H4 (cell line): ENCODE data around the gene DDAH2. TPM values are rescaled to one million over a fixed set of nuclear protein-coding genes. Genes with fewer than 3 reads are reported as not detected.

Experiments
- DNase-seq: peaks from one replicate; pipeline ENCODE4 v3.0.0-alpha.2; 2015; ENCODE audit warnings: low spot score
- total RNA-seq: library from RNA; depleted of rRNA; stranded (reverse); fragments of >200 nt; shearing (Covaris generic); gene quantifications from 2 replicates; pipeline ENCODE4 v1.2.3, GENCODE V29; 2014; rRNA removed

Gene DDAH2, protein sequence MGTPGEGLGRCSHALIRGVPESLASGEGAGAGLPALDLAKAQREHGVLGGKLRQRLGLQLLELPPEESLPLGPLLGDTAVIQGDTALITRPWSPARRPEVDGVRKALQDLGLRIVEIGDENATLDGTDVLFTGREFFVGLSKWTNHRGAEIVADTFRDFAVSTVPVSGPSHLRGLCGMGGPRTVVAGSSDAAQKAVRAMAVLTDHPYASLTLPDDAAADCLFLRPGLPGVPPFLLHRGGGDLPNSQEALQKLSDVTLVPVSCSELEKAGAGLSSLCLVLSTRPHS
- total RNA-seq = 75.2 and 101 TPM in 2 replicates

- DNase-seq = no peak
Observed at GRCh38 chr6:31728767-31729514, at the start of gene DDAH2. TSS of gene DDAH2 (minus strand) at chr6:31729299. CDS start at chr6:31729161, 138 bp downstream.

DNA sequence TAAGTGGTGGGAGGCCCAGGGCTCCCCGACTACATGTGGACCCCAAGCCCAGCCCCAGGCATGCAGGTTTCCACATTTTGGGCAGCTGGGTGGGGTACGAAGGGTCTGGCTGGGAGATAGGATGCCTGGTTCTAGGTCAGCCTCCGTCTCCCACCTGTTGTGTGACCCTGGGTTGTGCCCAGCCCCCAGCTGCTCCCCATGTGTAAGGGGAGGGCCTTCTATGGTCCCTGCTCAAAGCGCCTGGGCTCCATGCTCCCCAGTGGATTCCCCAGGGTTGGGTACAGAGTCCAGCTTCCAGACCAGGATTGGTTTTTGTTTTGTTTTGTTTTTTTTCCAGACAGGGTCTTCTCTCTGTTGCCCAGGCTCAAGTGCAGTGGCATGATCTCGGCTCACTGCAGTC, 49.1 kb upstream of the DDAH2 start:
- DNase-seq = no peak

DNA sequence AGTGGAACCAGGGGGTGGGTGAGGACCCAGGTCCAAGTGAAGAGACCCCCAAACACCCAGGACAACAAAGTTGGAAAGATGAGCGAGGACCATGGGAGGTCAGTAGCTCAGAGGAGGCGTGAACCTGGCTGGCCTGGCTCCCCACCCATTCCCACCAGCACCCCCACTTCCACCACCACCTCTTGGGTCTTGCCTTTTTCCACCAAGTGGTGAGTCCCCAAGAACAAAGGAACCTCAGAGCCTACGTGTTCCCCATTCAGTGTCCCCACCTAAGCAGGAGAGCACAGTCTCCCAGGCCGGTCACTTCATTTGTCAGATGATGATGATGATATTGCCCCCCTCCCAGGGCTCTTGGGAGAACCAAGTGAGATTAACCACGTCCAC, 48.6 kb upstream of the DDAH2 start:
- DNase-seq = no peak

GRCh38 chr6:31776989-31777666, 48.0 kb upstream of the DDAH2 start, which contains the start of gene VWA7:
TSS of gene VWA7 (minus strand) at chr6:31777328. CDS start at chr6:31776779, 549 bp downstream.
- DNase-seq = peak; percentile 90

GRCh38 chr6:31776485-31776988, 47.4 kb upstream of the DDAH2 start:
- no peak for DNase-seq

GRCh38 chr6:31775633-31776484, 46.8 kb upstream of the DDAH2 start:
- DNase-seq = no peak

DNA sequence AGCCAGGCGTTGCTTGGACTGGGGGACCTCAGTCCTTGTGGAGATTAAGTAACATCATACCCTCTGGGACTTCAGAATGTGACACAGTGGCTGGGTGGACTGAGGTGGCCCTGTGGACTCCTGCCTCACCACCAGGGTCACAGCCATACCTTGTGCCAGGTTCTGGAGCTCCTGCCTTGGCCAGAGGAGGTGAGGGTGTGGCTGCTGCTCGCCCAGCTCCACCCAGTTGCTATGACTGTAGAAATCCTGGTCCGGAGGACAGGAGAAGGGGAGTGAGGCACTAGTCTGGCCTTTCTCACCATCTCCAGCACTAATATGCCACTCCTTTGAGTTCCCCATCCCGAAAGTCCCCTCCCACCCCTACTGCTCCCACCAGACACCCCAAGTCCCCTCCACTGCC, 46.1 kb upstream of the DDAH2 start:
- no peak for DNase-seq

DNA sequence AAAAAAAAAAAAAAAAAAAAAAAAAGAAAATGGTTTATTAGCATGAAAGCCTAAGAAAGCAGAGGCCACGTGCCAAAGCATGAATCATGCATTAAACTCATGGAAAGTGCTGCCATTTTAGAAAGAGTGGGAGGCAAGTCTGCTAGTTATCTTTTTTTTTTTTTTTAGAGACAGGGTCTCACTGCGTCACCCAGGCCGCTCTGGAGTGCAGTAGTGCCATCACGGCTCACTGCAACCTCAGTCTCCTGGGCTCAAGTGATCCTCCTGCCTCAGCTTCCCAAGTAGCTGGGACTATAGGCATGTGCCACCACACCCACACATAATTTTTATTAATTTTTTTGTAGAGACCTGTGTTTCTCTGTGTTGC, 42.9 kb upstream of the DDAH2 start:
- DNase-seq = no peak

GRCh38 chr6:31770860-31771259, 41.8 kb upstream of the DDAH2 start:
- DNase-seq = no peak

- no peak for DNase-seq
Observed at GRCh38 chr6:31769684-31770371, 40.7 kb upstream of the DDAH2 start.

- DNase-seq = no peak
Observed at GRCh38 chr6:31768363-31769257, 39.5 kb upstream of the DDAH2 start.

- DNase-seq = no peak
Observed at GRCh38 chr6:31767096-31767645, 38.1 kb upstream of the DDAH2 start.

DNA sequence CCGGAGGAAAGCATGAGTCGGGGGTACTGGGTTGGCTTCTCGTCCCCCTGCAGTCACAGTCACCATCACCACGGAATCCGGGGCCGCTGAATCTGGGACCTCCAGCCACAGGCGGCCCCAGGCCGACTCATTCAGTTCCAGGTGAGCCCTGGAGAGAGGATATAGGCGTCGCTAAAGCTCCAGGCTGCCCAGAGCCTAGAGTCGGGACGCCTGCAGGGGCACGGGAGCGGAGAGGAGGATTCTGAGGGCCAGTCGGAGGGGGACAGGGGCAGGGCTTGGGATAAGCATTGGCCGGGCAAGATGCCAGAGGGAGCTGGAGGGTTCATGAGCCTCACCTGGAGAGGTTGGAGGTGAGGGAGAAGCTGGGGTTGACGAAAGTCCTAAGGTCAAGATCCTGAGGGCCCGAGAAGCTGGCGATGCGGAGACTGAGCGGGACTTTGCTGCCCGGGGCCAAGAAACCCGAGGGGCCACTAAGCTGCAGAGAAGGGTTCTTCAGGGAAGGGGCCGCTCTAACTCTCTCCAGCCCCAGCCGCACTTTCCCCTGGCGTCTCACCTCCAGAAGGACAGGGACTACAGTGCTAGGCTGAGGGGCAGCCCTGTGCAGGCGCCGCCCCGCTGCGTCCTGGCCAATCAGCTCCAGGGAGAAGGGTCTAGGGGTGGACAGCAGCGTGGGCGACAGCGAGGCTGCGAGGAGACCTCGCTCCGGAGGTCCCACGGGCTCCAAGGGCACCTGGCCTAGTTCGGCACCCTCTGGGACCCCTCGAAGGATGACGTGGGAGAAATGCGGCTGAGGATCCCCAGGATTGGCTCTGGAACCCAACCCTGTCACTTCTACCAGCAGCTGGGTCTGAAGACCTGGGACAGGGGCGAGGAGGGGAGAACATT, 37.1 kb upstream of the DDAH2 start:
- DNase-seq = no peak

DNA sequence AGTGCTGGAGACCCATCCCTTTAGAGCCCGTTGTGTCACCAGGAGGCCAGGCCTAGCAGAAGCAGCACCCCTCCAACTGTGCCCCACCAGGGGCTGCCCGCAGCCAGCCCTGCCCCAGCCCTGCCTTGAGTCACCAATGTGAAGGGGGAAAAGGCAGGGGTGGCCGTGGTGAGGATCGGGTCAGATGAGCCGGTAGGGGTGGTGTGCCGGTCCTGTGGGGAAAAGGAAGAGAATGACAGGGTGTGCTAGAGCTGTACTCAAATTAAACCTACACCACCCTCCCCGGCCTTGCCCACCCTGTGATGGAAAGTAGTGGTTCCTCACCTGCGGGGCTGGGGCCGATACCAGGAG, 36.4 kb upstream of the DDAH2 start:
- no peak for DNase-seq

DNA sequence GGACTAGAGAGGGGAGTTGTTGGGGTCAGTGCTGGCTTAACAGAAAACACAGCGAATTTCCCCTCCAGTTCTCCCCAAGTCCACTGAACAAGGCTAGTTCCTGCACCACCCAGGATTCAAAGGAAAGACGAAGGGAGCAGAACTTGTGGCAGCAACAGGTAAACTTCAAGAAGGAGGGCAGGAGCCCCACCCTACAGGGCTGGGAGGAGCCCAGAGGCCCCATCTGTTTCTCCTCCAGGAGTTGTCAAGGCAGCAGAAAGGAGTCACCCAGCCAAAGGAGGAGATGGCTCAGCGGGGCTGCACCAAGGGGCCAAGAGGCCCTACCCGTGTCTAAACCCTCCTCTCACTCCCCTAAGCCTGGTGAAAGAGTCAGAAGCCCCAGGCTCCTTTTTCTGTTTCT, 35.1 kb upstream of the DDAH2 start:
- no peak for DNase-seq

- DNase-seq = no peak
Observed at GRCh38 chr6:31763619-31763940, 34.5 kb upstream of the DDAH2 start.

- DNase-seq = no peak
Observed at GRCh38 chr6:31762878-31763618, 33.9 kb upstream of the DDAH2 start.

GRCh38 chr6:31762356-31762755, 33.3 kb upstream of the DDAH2 start, which contains the start of gene SAPCD1:
TSS of gene SAPCD1 (plus strand) at chr6:31762656. CDS start at chr6:31763055, 399 bp downstream.
- no peak for DNase-seq
